ENCODE data around the gene VAT1. TPM values are rescaled to one million over a fixed set of nuclear protein-coding genes. Genes with fewer than 3 reads are reported as not detected.

VAT1 gene
- total RNA-seq, 2 experiments from 2014 or later = 10.7 to 16.8 TPM

Other genes with a start within 250 kb of the VAT1 start
- 10 to 100 TPM; 62.8 to 77.8 TPM for gene VPS25, start 248.9 kb downstream of the VAT1 start, total RNA-seq
- gene WNK4, start 241.8 kb downstream of the VAT1 start, total RNA-seq = under 1 TPM; 0.20 to 0.59 TPM
- gene COA3, start 223.7 kb downstream of the VAT1 start, total RNA-seq = 10 to 100 TPM; 43.7 to 48.2 TPM
- not detected for gene CNTD1, start 223.5 kb downstream of the VAT1 start, total RNA-seq
- 10 to 100 TPM; 94.7 to 99.8 TPM for gene BECN1, start 198.1 kb downstream of the VAT1 start, total RNA-seq
- 100 to 1,000 TPM; 123 to 166 TPM for gene PSME3, start 189.0 kb downstream of the VAT1 start, total RNA-seq
- gene AOC2, start 177.8 kb downstream of the VAT1 start, total RNA-seq = 1 to 10 TPM; 1.8 to 2.4 TPM
- gene AOC3, start 171.2 kb downstream of the VAT1 start, total RNA-seq = 1 to 10 TPM; 1.1 to 1.5 TPM
- not detected for gene G6PC1, start 121.6 kb downstream of the VAT1 start, total RNA-seq
- 10 to 100 TPM; 34.1 to 41.9 TPM for gene AARSD1, start 57.9 kb downstream of the VAT1 start, total RNA-seq
- gene PTGES3L, start 42.3 kb downstream of the VAT1 start, total RNA-seq = under 1 TPM in 1 of 2 experiments, not detected in 1; 0.30 TPM
- gene RUNDC1, start 41.8 kb downstream of the VAT1 start, total RNA-seq = 10 to 100 TPM; 16.9 to 17.4 TPM
- 100 to 1,000 TPM; 889 to 934 TPM for gene RPL27, start 24.0 kb downstream of the VAT1 start, total RNA-seq
- gene IFI35, start 15.6 kb downstream of the VAT1 start, total RNA-seq = 100 to 1,000 TPM; 125 to 175 TPM
- gene RND2, start 2.8 kb upstream of the VAT1 start, total RNA-seq = not detected
- 100 to 1,000 TPM in 1 of 2 experiments, 10 to 100 TPM in 1; 84.3 to 102 TPM for gene BRCA1, start 103.0 kb upstream of the VAT1 start, total RNA-seq
- gene NBR1, start 148.8 kb upstream of the VAT1 start, total RNA-seq = 10 to 100 TPM; 46.0 to 53.0 TPM
- gene TMEM106A, start 189.5 kb upstream of the VAT1 start, total RNA-seq = 10 to 100 TPM; 13.8 to 23.1 TPM
- not detected for gene CCDC200, start 206.2 kb upstream of the VAT1 start, total RNA-seq
- gene RNU2-1, start 211.6 kb upstream of the VAT1 start, total RNA-seq = 1,000 to 10,000 TPM; 3,839 to 7,603 TPM

Data from activated CD8-positive, alpha-beta memory T cell treated with anti-CD3 and anti-CD28 coated beads, Interleukin-2, amount 10 ng/mL, durations not matched to agents 7 days and 5 days (primary cell).